ENCODE data around the gene KDM5B. TPM values are rescaled to one million over a fixed set of nuclear protein-coding genes. Genes with fewer than 3 reads are reported as not detected.

KDM5B gene
- total and polyA plus RNA-seq, 9 of the 15 experiments (the other 6 are each of a cell fraction or from before 2014, with no cell fraction given): 15.4 to 90.6 (median 57.1) TPM

GRCh38 chr1:202811296-202812175 is 3.3 kb upstream of the KDM5B start (continued):
- TF ChIP-seq KDM5B (IDR thresholded peaks at IDR 0.05; ENCODE audit: insufficient replicate concordance, low read depth, low read length): no peak
- TF ChIP-seq KAT7 (CRISPR knock-in tag; IDR thresholded peaks at IDR 0.05; ENCODE audit: borderline replicate concordance): no peak
- no peak for TF ChIP-seq RBM15 (IDR thresholded peaks at IDR 0.05; ENCODE audit: insufficient read depth, low read length)
- TF ChIP-seq TBP (optimal IDR thresholded peaks at IDR 0.05; ENCODE audit: low read depth, low read length): no peak
- TF ChIP-seq POU5F1 (IDR thresholded peaks at IDR 0.05; ENCODE audit: borderline replicate concordance, low read depth, low read length, partially characterized antibody): no peak
- no peak for TF ChIP-seq SIN3A (IDR thresholded peaks at IDR 0.05; ENCODE audit: borderline replicate concordance in 2 of 2, control insufficient read depth in 1 of 2, low read depth in 2 of 2, low read length in 2 of 2)
- TF ChIP-seq RBM17 (IDR thresholded peaks at IDR 0.05; ENCODE audit: borderline replicate concordance, low read depth, low read length): no peak
- 0 out of 2 replicates have a peak, but pooled peaks have one; percentile 3 for TF ChIP-seq ZNF384 (IDR thresholded peaks at IDR 0.05; ENCODE audit: low read depth, low read length)
- TF ChIP-seq ZNF583 (CRISPR knock-in tag; IDR thresholded peaks at IDR 0.05): no peak
- no peak for TF ChIP-seq KLF13 (tag; IDR thresholded peaks at IDR 0.05; ENCODE audit: borderline replicate concordance, low read depth)
- TF ChIP-seq USF1 (CRISPR knock-in tag; IDR thresholded peaks at IDR 0.05): no peak; the same call in 1 of the 2 replicates
- no peak for TF ChIP-seq MCM2 (IDR thresholded peaks at IDR 0.05; ENCODE audit: low read depth)
- no peak for TF ChIP-seq MBD2 (IDR thresholded peaks at IDR 0.05; ENCODE audit: borderline replicate concordance, low read depth)
- TF ChIP-seq MYBL2 (IDR thresholded peaks at IDR 0.05; ENCODE audit: low read depth): no peak
- TF ChIP-seq MYBL2 (CRISPR knock-in tag; IDR thresholded peaks at IDR 0.05; ENCODE audit: borderline replicate concordance): no peak
- TF ChIP-seq OTX1 (CRISPR knock-in tag; IDR thresholded peaks at IDR 0.05): no peak
- no peak for TF ChIP-seq ETV5 (CRISPR knock-in tag; IDR thresholded peaks at IDR 0.05; ENCODE audit: low read depth)
- TF ChIP-seq KAT2B (IDR thresholded peaks at IDR 0.05; ENCODE audit: low read depth, low read length): no peak
- TF ChIP-seq CBX8 (IDR thresholded peaks at IDR 0.05; ENCODE audit: borderline replicate concordance, extremely low read depth, low read depth, low read length, poor library complexity, severe bottlenecking): no peak
- TF ChIP-seq PRDM10 (IDR thresholded peaks at IDR 0.05; ENCODE audit: partially characterized antibody): peak; percentile 83
- no peak for TF ChIP-seq KLF6 (CRISPR knock-in tag; IDR thresholded peaks at IDR 0.05; ENCODE audit: borderline replicate concordance)
- no peak for TF ChIP-seq MTA1 (IDR thresholded peaks at IDR 0.05; ENCODE audit: borderline replicate concordance)

Data from K562 (cell line).